HG03108 (cell line): ENCODE measurements around the gene FTO.
"Not testable (repeated sequence)": the region's sequence is repeated elsewhere in the genome, so short reads cannot be mapped to it uniquely, and the experiment has no call there.

Source experiments
- ATAC-seq: cut with Tn5 transposase; IDR thresholded peaks from one replicate; pipeline ENCODE4 v1.9.1; 2021; ENCODE audit warnings: moderate library complexity; ENCODE audit not compliant: unreplicated experiment

FTO gene

GRCh38 chr16:53855056-53855455 lies 151.1 kb downstream of the FTO start:
- no peak for ATAC-seq

- ATAC-seq = no peak
Observed at GRCh38 chr16:53855511-53855910, 151.6 kb downstream of the FTO start.

- no peak for ATAC-seq
Observed at GRCh38 chr16:53859995-53860540, 156.1 kb downstream of the FTO start.

- no peak for ATAC-seq
Observed at GRCh38 chr16:53863861-53864260, 159.9 kb downstream of the FTO start.

GRCh38 chr16:53864819-53865493 lies 161.0 kb downstream of the FTO start:
- ATAC-seq = no peak

- ATAC-seq = no peak
Observed at GRCh38 chr16:53865494-53865863, 161.5 kb downstream of the FTO start.

GRCh38 chr16:53866520-53866919 lies 162.6 kb downstream of the FTO start:
- ATAC-seq = no peak

- ATAC-seq = no peak
Observed at GRCh38 chr16:53870831-53871230, 166.9 kb downstream of the FTO start.

- no peak for ATAC-seq
Observed at GRCh38 chr16:53872248-53873221, 168.6 kb downstream of the FTO start.

GRCh38 chr16:53876811-53877210 lies 172.9 kb downstream of the FTO start:
- ATAC-seq = no peak

GRCh38 chr16:53878216-53878615 lies 174.3 kb downstream of the FTO start:
- no peak for ATAC-seq

- no peak for ATAC-seq
Observed at GRCh38 chr16:53881371-53881770, 177.4 kb downstream of the FTO start.

GRCh38 chr16:53882310-53882709 lies 178.4 kb downstream of the FTO start:
- ATAC-seq = no peak

- no peak for ATAC-seq
Observed at GRCh38 chr16:53884748-53885147, 180.8 kb downstream of the FTO start.

GRCh38 chr16:53886482-53887378 lies 182.8 kb downstream of the FTO start:
- no peak for ATAC-seq

GRCh38 chr16:53888222-53888621 lies 184.3 kb downstream of the FTO start:
- no peak for ATAC-seq

- not testable (repeated sequence) for ATAC-seq
Observed at GRCh38 chr16:53890877-53891276, 186.9 kb downstream of the FTO start.

- ATAC-seq = no peak
Observed at GRCh38 chr16:53891409-53892139, 187.6 kb downstream of the FTO start.

GRCh38 chr16:53892155-53892554 lies 188.2 kb downstream of the FTO start:
- no peak for ATAC-seq
